B cell (primary cell): ENCODE results near the gene ANKRD10. TPM values are rescaled to one million over a fixed set of nuclear protein-coding genes. Genes with fewer than 3 reads are reported as not detected.
"Not testable (repeated sequence)": the region's sequence is repeated elsewhere in the genome, so short reads cannot be mapped to it uniquely, and the experiment has no call there.

Experiments used
- ATAC-seq: fragments of 200-7000 bp; cut with Tn5 transposase; one replicate; pipeline ENCODE4 v1.10.0; 2021; ENCODE audit warnings: low read depth, mild to moderate bottlenecking, moderate number of reproducible peaks, moderate library complexity
- CTCF ChIA-PET: fragments of 350-600 bp; sonication (Branson Sonifier 250); formaldehyde crosslinking; loops from one replicate; lab custom pipeline; 2021; ENCODE audit warnings: antibody characterized with exemption, inconsistent platforms; lab: Charles Lee
- POLR2A ChIA-PET: fragments of 350-600 bp; sonication (Branson Sonifier 250); formaldehyde crosslinking; loops from one replicate; lab custom pipeline; 2021; ENCODE audit warnings: antibody characterized with exemption; lab: Charles Lee
- DNase-seq: peaks from one replicate; pipeline ENCODE4 v3.0.0; 2013
- H2AFZ ChIP-seq: 2 replicates; pipeline ENCODE4 v1.6.1; 2012; ENCODE audit warnings: mild to moderate bottlenecking, low read depth, low read length; ENCODE audit not compliant: insufficient read depth, poor library complexity, severe bottlenecking
- H3K27ac ChIP-seq, 2 donors: 1 replicate in 1 of 2; 2 replicates in 1 of 2; pipeline ENCODE4 v1.5.1; 2012 to 2013; ENCODE audit warnings: low read length in 2 of 2, mild to moderate bottlenecking in 2 of 2, moderate library complexity in 1 of 2
- H3K27me3 ChIP-seq, 4 experiments: fragments of 200-600 bp in 1 of 4; sonication (generic) in 1 of 4; replicated peaks in 1 of 4; 1 replicate in 2 of 4; 2 replicates in 2 of 4; pipeline versions ENCODE4 v1.6.1 to v1.7.0; 2013 to 2016; ENCODE audit warnings: low read length in 3 of 4, mild to moderate bottlenecking in 2 of 4, mixed read lengths in 1 of 4, moderate library complexity in 1 of 4; ENCODE audit not compliant: insufficient read depth in 4 of 4, control insufficient read depth in 3 of 4; ENCODE audit errors: control extremely low read depth in 1 of 4
- H3K36me3 ChIP-seq, 2 experiments: replicated peaks in 1 of 2; 1 replicate in 1 of 2; 2 replicates in 1 of 2; pipeline versions ENCODE4 v1.6.1 to v1.7.1; 2013; ENCODE audit warnings: low read length in 1 of 2; ENCODE audit not compliant: insufficient read depth in 2 of 2, control insufficient read depth in 1 of 2; ENCODE audit errors: control extremely low read depth in 1 of 2, extremely low read depth in 1 of 2
- H3K4me1 ChIP-seq, 2 donors: fragments of 200-600 bp in 1 of 2; sonication (generic) in 1 of 2; 1 replicate in 1 of 2; 2 replicates in 1 of 2; pipeline versions ENCODE4 v1.5.1 to v1.6.1; 2013 to 2017; ENCODE audit warnings: low read length in 2 of 2; ENCODE audit not compliant: control insufficient read depth in 2 of 2, insufficient read depth in 2 of 2
- H3K4me2 ChIP-seq: replicated peaks from 2 replicates; pipeline ENCODE3; 2012; ENCODE audit warnings: mild to moderate bottlenecking, low read depth, low read length; ENCODE audit not compliant: poor library complexity, severe bottlenecking
- H3K4me3 ChIP-seq, 5 experiments: fragments of 200-600 bp in 1 of 5; sonication (generic) in 1 of 5; 1 replicate in 3 of 5; 2 replicates in 2 of 5; pipeline versions ENCODE4 v1.5.1 to v1.7.0; 2011 to 2016; ENCODE audit warnings: low read length in 4 of 5, mild to moderate bottlenecking in 4 of 5, low read depth in 2 of 5, control low read depth in 1 of 5, moderate library complexity in 1 of 5; ENCODE audit not compliant: insufficient read depth in 1 of 5; ENCODE audit errors: control extremely low read depth in 1 of 5, extremely low read depth in 1 of 5
- H3K79me2 ChIP-seq: fragments of 200-600 bp; sonication (generic); one replicate; pipeline ENCODE4 v1.6.0; 2016; ENCODE audit warnings: low read length; ENCODE audit not compliant: control insufficient read depth, insufficient read depth
- H3K9ac ChIP-seq: fragments of 200-600 bp; sonication (generic); 2 replicates; pipeline ENCODE4 v1.6.1; 2017; ENCODE audit warnings: mild to moderate bottlenecking, low read length, moderate library complexity
- H3K9me3 ChIP-seq, 3 donors: one replicate each; pipeline versions ENCODE4 v1.6.1 to v1.7.1; 2013; ENCODE audit warnings: low read length in 2 of 3; ENCODE audit not compliant: control insufficient read depth in 2 of 3, insufficient read depth in 1 of 3; ENCODE audit errors: control extremely low read depth in 1 of 3
- H4K20me1 ChIP-seq: 2 replicates; pipeline ENCODE4 v1.6.0; 2012; ENCODE audit warnings: mild to moderate bottlenecking, low read length; ENCODE audit not compliant: insufficient read depth, control insufficient read depth, poor library complexity, severe bottlenecking
- H3K27ac Mint-ChIP-seq: one replicate; pipeline ENCODE4 v1.8.0; 2021; ENCODE audit warnings: mixed read lengths
- H3K27me3 Mint-ChIP-seq: one replicate; pipeline ENCODE4 v1.8.0; 2021; ENCODE audit warnings: mixed read lengths
- H3K4me1 Mint-ChIP-seq: one replicate; pipeline ENCODE4 v1.8.0; 2021; ENCODE audit warnings: mixed read lengths
- H3K4me3 Mint-ChIP-seq: one replicate; pipeline ENCODE4 v1.8.0; 2021; ENCODE audit warnings: mixed read lengths
- H3K9me3 Mint-ChIP-seq: one replicate; pipeline ENCODE4 v1.8.0; 2022; ENCODE audit warnings: mixed read lengths; ENCODE audit not compliant: insufficient read depth
- EZH2 ChIP-seq: IDR thresholded peaks from 2 replicates; pipeline ENCODE4 v1.6.1; 2012; ENCODE audit warnings: borderline replicate concordance, low read depth, mild to moderate bottlenecking, moderate library complexity, low read length; ENCODE audit not compliant: insufficient read depth, poor library complexity, severe bottlenecking
- WGBS: methylation state at CpG from one replicate; pipeline ENCODE4 v1.1.5; 2013; ENCODE audit warnings: missing lambda C conversion rate; ENCODE audit not compliant: insufficient coverage; 5-methylcytosine and 5-hydroxymethylcytosine counted together
- intact Hi-C: fragments of 100-400 bp; cut with micrococcal nuclease; formaldehyde crosslinking; loops from one replicate; pipeline ENCODE4 v1.10.0; 2022
- polyA plus RNA-seq: library from polyadenylated mRNA; depleted of rRNA; stranded (reverse); fragments of >200 nt; gene quantifications from 2 replicates; pipeline ENCODE4 v1.2.3, GENCODE V29; 2012
- total RNA-seq, 2 donors: library from RNA; stranded (reverse); fragments of 120-200 nt in 1 of 2; gene quantifications; 1 replicate in 1 of 2; 2 replicates in 1 of 2; pipeline versions ENCODE4 v1.2.3 to v1.2.4, GENCODE V29; 2013 to 2022
- TF ChIP-seq, protein P1 (sequence below): fragments of 200-600 bp; IDR thresholded peaks from one replicate; pipeline ENCODE4 v1.8.0; 2022; ENCODE audit warnings: antibody characterized with exemption, mild to moderate bottlenecking

The ANKRD10 gene
- total and polyA plus RNA-seq, 2 donors (not counting 1 experiment from before 2014, with no cell fraction given), result 142 to 256 TPM

- POLR2A ChIA-PET, result not testable (repeated sequence)
Observed at GRCh38 chr13:110952135-110952534, 37.3 kb upstream of the ANKRD10 start.

DNA sequence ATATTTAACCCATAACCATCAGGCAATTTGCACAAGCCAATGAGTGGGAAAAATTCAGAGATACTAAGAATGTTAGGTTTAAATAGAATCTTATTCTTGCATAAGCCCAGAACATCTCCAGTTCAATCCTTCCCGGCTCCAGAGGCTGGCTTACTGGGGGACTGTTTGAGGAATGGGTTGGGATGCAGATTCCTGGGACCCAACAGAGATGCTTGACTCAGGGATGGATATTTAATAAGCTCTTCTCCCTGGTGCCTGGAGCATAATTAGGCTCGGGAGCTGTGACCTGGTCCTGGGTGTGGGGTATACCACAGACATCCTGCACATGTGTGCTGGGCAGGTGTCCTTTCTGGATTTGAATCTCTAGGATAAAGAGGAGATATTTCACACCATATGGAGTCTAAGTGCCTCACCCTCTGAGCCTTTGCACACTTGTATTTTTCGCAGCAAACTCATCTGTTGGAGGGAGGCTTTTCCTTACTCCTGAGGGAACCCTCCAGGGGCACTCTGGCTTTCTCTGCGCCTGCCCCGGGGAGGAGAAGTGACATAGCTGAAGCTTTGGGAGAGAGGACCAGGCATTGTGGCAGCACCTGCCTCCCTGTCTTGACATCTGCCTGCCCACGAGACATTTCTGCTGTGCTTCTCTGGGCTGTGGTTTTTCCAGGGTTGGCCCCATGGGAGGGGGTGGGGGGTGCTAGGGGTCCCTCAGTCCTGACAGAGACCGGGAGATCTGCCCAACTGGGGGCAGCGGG lies 36.1 kb upstream of the ANKRD10 start:
- H3K27me3 ChIP-seq, result peaks cover 0 to 5% (median 0%) of the 10 kb centered on the region in 4 experiments
- no peak overlapping the region for H2AFZ ChIP-seq
- no peaks in the 10 kb centered on the region for H3K79me2 ChIP-seq
- 19% methylated on average over 4 of the region's 8 CpGs for WGBS
- POLR2A ChIA-PET, result no interaction called here
- H3K27ac ChIP-seq, result no peak overlapping the region
- H3K9me3 Mint-ChIP-seq, result no peaks in the 10 kb centered on the region
- peaks cover 4% of the 10 kb centered on the region for H3K27me3 Mint-ChIP-seq
- H3K27ac Mint-ChIP-seq, result no peak overlapping the region
- DNase-seq (no peak), ATAC-seq (no peak)
- H3K9ac ChIP-seq, result no peak overlapping the region
- H3K9me3 ChIP-seq, result peaks cover 0 to 5% (median 0%) of the 10 kb centered on the region in 3 donors
- no peak overlapping the region for H3K4me3 ChIP-seq
- H3K36me3 ChIP-seq, result no peaks in the 10 kb centered on the region
- CTCF ChIA-PET, result no interaction called here
- H3K4me3 Mint-ChIP-seq, result no peak overlapping the region
- intact Hi-C loops, result loop anchor here (10.0 kb wide), 1 partner anchor 1444 kb away; no protein-coding TSS in a partner anchor
- H3K4me1 Mint-ChIP-seq, result peaks cover 4% of the 10 kb centered on the region
- no peak overlapping the region for H3K4me2 ChIP-seq
- no peaks in the 10 kb centered on the region for H3K4me1 ChIP-seq
- TF ChIP-seq, protein P1, sequence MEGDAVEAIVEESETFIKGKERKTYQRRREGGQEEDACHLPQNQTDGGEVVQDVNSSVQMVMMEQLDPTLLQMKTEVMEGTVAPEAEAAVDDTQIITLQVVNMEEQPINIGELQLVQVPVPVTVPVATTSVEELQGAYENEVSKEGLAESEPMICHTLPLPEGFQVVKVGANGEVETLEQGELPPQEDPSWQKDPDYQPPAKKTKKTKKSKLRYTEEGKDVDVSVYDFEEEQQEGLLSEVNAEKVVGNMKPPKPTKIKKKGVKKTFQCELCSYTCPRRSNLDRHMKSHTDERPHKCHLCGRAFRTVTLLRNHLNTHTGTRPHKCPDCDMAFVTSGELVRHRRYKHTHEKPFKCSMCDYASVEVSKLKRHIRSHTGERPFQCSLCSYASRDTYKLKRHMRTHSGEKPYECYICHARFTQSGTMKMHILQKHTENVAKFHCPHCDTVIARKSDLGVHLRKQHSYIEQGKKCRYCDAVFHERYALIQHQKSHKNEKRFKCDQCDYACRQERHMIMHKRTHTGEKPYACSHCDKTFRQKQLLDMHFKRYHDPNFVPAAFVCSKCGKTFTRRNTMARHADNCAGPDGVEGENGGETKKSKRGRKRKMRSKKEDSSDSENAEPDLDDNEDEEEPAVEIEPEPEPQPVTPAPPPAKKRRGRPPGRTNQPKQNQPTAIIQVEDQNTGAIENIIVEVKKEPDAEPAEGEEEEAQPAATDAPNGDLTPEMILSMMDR, result no peak
- no peak for TF ChIP-seq EZH2
- H4K20me1 ChIP-seq, result no peaks in the 10 kb centered on the region

More at GRCh38 chr13:110952135-110952534, 37.3 kb upstream of the ANKRD10 start:
- CTCF ChIA-PET, H3K27me3 Mint-ChIP-seq, H3K79me2 ChIP-seq, H3K4me2 ChIP-seq, H4K20me1 ChIP-seq, DNase-seq, H3K27ac Mint-ChIP-seq, H3K9me3 ChIP-seq, H2AFZ ChIP-seq, H3K4me1 ChIP-seq, H3K4me3 ChIP-seq, H3K27me3 ChIP-seq, H3K9ac ChIP-seq, H3K4me3 Mint-ChIP-seq, H3K9me3 Mint-ChIP-seq, H3K27ac ChIP-seq, ATAC-seq, H3K36me3 ChIP-seq, H3K4me1 Mint-ChIP-seq: not testable (repeated sequence)
- intact Hi-C loops, result loop anchor here (10.0 kb wide), 1 partner anchor 1443 kb away; no protein-coding TSS in a partner anchor
- WGBS, result no CpG with 5 or more reads among the region's 6 CpGs
